Thymus (tissue), 11 donors: ENCODE measurements around the gene SLC12A2. TPM values are rescaled to one million over a fixed set of nuclear protein-coding genes. Genes with fewer than 3 reads are reported as not detected.

Experiments used
- DNase-seq, 9 donors: peaks; one replicate each; pipeline ENCODE4 v3.0.0-alpha.2; 2013; ENCODE audit warnings: low spot score in 9 of 9, low read depth in 6 of 9, missing footprints in 1 of 9
- H3K27ac ChIP-seq, 2 donors: one replicate each; pipeline ENCODE4 v1.5.1; 2013; ENCODE audit warnings: control low read depth in 1 of 2, low read depth in 1 of 2, low read length in 1 of 2, mild to moderate bottlenecking in 1 of 2, moderate library complexity in 1 of 2
- H3K27me3 ChIP-seq, 2 donors: one replicate each; pipeline ENCODE4 v1.5.1; 2013; ENCODE audit warnings: low read length in 1 of 2; ENCODE audit not compliant: control insufficient read depth in 2 of 2, insufficient read depth in 1 of 2
- H3K36me3 ChIP-seq, 2 donors: one replicate each; pipeline ENCODE4 v1.5.1; 2013; ENCODE audit warnings: low read length in 1 of 2, mild to moderate bottlenecking in 1 of 2, moderate library complexity in 1 of 2; ENCODE audit not compliant: control insufficient read depth in 2 of 2, insufficient read depth in 2 of 2
- H3K4me1 ChIP-seq, 2 donors: one replicate each; pipeline ENCODE4 v1.5.1; 2013; ENCODE audit warnings: low read length in 2 of 2; ENCODE audit not compliant: control insufficient read depth in 2 of 2, insufficient read depth in 2 of 2
- H3K4me3 ChIP-seq, 2 donors: one replicate each; pipeline ENCODE4 v1.5.1; 2013; ENCODE audit warnings: low read length in 2 of 2, control low read depth in 1 of 2, mild to moderate bottlenecking in 1 of 2
- H3K9me3 ChIP-seq, 2 donors: one replicate each; pipeline ENCODE4 v1.5.1; 2013; ENCODE audit warnings: low read length in 1 of 2, mild to moderate bottlenecking in 1 of 2; ENCODE audit not compliant: control insufficient read depth in 2 of 2, insufficient read depth in 1 of 2
- WGBS: extraction: QIAGEN DNeasy Blood & Tissue Kit; methylation state at CpG from one replicate; pipeline ENCODE4 v1.1.7; 2013; 5-methylcytosine and 5-hydroxymethylcytosine counted together
- polyA plus RNA-seq: library from polyadenylated mRNA; stranded (reverse); fragments of 200-250 nt; gene quantifications from one replicate; pipeline ENCODE4 v1.2.3, GENCODE V29; 2013
- total RNA-seq: library from RNA; stranded (reverse); fragments of 120-200 nt; gene quantifications from one replicate; pipeline ENCODE4 v1.2.4, GENCODE V29; 2013
- donor health status: healthy.

SLC12A2 gene
- total and polyA plus RNA-seq, 2 donors: 3.8 to 13.6 TPM

- peaks cover 0 to 3% of the 10 kb centered on the region in 2 donors for H3K36me3 ChIP-seq
- DNase-seq: no peak
- H3K4me1 ChIP-seq: no peaks in the 10 kb centered on the region
- H3K9me3 ChIP-seq: no peaks in the 10 kb centered on the region
- 98% methylated on average over 1 of the region's 1 CpG for WGBS
- no peak overlapping the region for H3K27ac ChIP-seq
- no peak overlapping the region for H3K4me3 ChIP-seq
- H3K27me3 ChIP-seq: no peaks in the 10 kb centered on the region
These were observed 88.5 kb downstream of the SLC12A2 start for GRCh38 chr5:128172102-128172501.

DNA sequence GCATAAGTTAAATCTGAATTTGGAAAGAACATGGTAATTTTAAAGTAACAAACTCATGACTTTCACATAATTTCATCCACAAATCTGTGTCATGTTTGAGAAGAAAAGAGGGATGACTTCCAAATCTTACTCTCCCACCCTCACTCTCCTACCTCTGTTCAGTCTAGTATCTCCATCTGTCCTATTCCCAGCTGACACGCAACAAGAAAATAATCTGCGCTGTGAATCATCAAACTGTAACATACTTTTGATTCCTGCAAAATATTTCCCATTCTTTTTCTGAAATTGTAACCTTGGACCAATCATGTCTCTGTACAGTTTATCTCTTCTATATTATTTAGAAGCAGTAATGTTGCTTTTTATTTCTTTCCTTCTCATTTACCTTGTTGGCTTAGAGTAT is 91.4 kb downstream of the SLC12A2 start:
- WGBS: 97% methylated on average over 2 of the region's 2 CpGs
- Histone ChIP-seq H3K4me1 (no peaks in the 10 kb centered on the region), H3K9me3 (no peaks in the 10 kb centered on the region), H3K27ac (no peak overlapping the region), H3K36me3 (peaks cover 0 to 3% of the 10 kb centered on the region in 2 donors), H3K4me3 (no peak overlapping the region), H3K27me3 (no peaks in the 10 kb centered on the region)
- no peak for DNase-seq

GRCh38 chr5:128192368-128192767 is 108.8 kb downstream of the SLC12A2 start:
- no peaks in the 10 kb centered on the region for H3K36me3 ChIP-seq
- H3K9me3 ChIP-seq: no peaks in the 10 kb centered on the region
- no peak for DNase-seq
- H3K4me3 ChIP-seq: no peak overlapping the region
- no peaks in the 10 kb centered on the region for H3K27me3 ChIP-seq
- H3K4me1 ChIP-seq: peaks cover 0 to 2% of the 10 kb centered on the region in 2 donors
- 97% methylated on average over 2 of the region's 2 CpGs for WGBS
- no peak overlapping the region for H3K27ac ChIP-seq

DNA sequence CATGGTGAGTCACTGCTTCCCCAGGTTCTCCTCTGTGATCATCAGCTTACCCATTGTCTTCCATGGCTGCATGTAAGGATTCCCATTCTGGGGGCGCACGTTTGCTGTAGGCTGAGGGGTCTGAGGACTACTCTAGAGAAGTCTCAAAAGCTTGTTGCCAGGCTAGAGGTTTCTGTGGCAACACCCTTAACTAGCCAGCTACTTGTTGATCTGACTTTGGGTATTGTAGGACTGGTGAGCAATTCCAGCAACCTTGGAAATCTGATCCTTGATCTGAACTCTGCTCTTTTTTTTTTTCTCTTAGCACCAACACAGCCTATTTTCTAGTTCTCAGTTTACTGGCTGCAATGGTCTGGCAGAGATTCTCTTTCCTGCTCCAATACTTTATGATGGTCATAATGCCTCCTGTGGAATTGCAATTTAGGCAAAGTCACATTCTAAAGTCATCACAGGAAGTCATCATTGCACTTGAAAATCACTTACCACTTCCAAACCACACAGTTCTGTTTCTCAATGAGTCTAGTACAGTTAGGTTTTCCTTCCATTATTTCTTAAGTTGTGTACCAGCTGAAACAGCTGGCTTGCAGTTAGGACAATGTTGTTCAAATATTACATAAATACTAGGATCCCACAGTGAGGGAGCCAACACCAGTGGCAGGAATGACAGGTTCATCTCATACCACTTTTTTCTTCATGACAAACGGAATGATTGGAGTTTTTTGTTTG is 110.3 kb downstream of the SLC12A2 start:
- H3K4me1 ChIP-seq: peaks cover 0 to 5% of the 10 kb centered on the region in 2 donors
- no peak overlapping the region for H3K27ac ChIP-seq
- 99% methylated on average over 3 of the region's 3 CpGs for WGBS
- no peaks in the 10 kb centered on the region for H3K27me3 ChIP-seq
- H3K4me3 ChIP-seq: no peak overlapping the region
- no peaks in the 10 kb centered on the region for H3K36me3 ChIP-seq
- DNase-seq: no peak
- H3K9me3 ChIP-seq: no peaks in the 10 kb centered on the region

DNA sequence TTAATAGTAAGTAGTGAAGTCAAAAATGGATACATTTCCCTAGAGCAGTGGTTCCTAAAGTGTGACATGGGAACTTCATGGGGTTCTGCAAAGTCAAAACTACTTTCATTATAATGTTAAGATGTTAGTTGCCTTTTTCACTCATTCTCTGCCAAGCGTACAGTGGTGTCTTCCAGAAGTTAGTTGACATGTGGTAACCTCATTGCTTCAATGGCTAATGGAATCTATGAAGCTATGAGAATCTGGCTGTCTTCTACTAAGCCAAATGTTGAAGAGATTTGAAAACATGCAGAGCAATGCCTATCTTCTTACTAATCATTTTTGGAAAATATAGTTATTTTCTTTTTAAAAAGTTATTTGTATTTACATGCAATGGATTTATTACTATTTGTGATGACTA is 111.8 kb downstream of the SLC12A2 start:
- H3K4me1 ChIP-seq: peaks cover 0 to 5% of the 10 kb centered on the region in 2 donors
- no peak overlapping the region for H3K27ac ChIP-seq
- H3K27me3 ChIP-seq: no peaks in the 10 kb centered on the region
- no peaks in the 10 kb centered on the region for H3K9me3 ChIP-seq
- H3K36me3 ChIP-seq: no peaks in the 10 kb centered on the region
- H3K4me3 ChIP-seq: no peak overlapping the region
- DNase-seq: no peak
- WGBS: 98% methylated on average over 1 of the region's 1 CpG

DNA sequence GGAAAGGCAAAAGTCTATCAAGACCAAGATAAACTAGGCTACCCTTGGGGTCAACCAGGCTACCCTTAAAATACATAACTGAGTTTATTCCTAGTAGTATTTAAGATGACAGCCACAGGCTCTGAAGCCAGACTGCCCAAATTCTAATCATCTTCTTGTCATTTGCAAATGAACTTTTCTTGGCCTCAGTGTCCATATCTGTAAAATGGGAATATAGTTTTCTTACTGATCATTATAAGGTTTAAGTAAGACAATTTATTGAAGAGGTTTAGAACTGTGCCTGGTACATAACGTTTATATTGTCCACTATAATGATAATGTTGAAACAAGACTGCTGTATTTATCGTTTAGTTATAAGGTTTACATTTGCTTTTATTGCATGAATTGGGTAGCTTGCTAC is 112.5 kb downstream of the SLC12A2 start:
- H3K4me3 ChIP-seq: no peak overlapping the region
- peaks cover 0 to 5% of the 10 kb centered on the region in 2 donors for H3K4me1 ChIP-seq
- no peaks in the 10 kb centered on the region for H3K27me3 ChIP-seq
- no peaks in the 10 kb centered on the region for H3K9me3 ChIP-seq
- WGBS: 98% methylated on average over 2 of the region's 2 CpGs
- H3K36me3 ChIP-seq: no peaks in the 10 kb centered on the region
- no peak overlapping the region for H3K27ac ChIP-seq
- DNase-seq: no peak

DNA sequence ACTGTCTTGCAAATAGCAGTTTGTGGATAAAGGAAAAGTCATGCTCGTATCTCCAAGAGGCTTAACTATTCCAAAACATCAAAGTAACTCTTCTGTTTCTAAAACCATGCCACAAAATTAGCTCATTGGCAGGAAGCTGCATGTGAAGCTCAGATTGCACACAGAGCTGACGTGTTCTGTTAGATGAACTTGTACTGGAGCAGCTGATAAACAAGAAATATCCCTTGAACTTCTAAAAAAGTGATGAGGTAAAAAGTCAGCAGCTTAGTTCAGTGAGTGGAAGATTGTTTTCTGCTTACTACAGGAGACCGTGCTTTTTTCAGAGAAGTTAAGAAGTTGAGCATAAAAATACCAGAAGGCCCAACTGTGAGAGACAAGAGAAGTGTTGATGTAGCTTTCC is 113.2 kb downstream of the SLC12A2 start:
- peak in 1 of 9 donors; percentile 27 for DNase-seq
- Histone ChIP-seq H3K36me3 (no peaks in the 10 kb centered on the region), H3K27ac (no peak overlapping the region), H3K9me3 (no peaks in the 10 kb centered on the region), H3K27me3 (no peaks in the 10 kb centered on the region), H3K4me1 (peaks cover 0 to 8% of the 10 kb centered on the region in 2 donors), H3K4me3 (no peak overlapping the region)
- whole genome bisulfite sequencing: 48% methylated on average over 3 of the region's 3 CpGs

GRCh38 chr5:128197896-128198522 is 114.4 kb downstream of the SLC12A2 start:
- DNase-seq: peak in 1 of 9 donors; percentile 15
- H3K27ac ChIP-seq: no peak overlapping the region
- no peaks in the 10 kb centered on the region for H3K36me3 ChIP-seq
- H3K4me3 ChIP-seq: no peak overlapping the region
- 47% methylated on average over 4 of the region's 4 CpGs for WGBS
- no peaks in the 10 kb centered on the region for H3K9me3 ChIP-seq
- peaks cover 0 to 8% of the 10 kb centered on the region in 2 donors for H3K4me1 ChIP-seq
- no peaks in the 10 kb centered on the region for H3K27me3 ChIP-seq

DNA sequence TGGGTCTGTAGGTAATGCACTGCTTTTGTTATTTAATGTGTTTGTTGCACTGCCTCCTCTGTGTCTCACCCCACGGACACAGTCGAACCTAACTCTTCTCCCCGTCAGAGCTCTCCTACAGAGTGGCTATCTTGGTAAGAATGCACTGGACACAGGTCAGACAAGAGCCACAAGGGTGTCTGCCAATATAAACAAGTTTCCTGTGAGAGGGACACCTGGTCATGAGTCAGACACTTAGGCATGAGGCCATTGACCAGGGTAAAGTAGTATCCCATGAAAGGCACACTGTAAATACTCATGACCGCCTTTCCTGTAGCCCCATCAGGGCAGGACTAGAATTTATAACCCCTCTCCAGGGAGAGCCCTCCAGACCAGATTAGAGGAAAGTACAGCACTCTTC is 115.5 kb downstream of the SLC12A2 start:
- Histone ChIP-seq H3K4me1 (peaks cover 0 to 8% of the 10 kb centered on the region in 2 donors), H3K27me3 (no peaks in the 10 kb centered on the region), H3K4me3 (no peak overlapping the region), H3K9me3 (no peaks in the 10 kb centered on the region), H3K36me3 (no peaks in the 10 kb centered on the region), H3K27ac (no peak overlapping the region)
- DNase-seq: no peak
- 97% methylated on average over 4 of the region's 4 CpGs for WGBS
